IMR-90 (cell line): Measurements from ENCODE around the gene TBCK. TPM values are rescaled to one million over a fixed set of nuclear protein-coding genes. Genes with fewer than 3 reads are reported as not detected.

ENCODE experiments used
- ATAC-seq: fragments of 200-7000 bp; cut with Tn5 transposase; 2 replicates; pipeline ENCODE4 v1.9.1; 2020; ENCODE audit warnings: low read depth, mild to moderate bottlenecking, moderate library complexity
- BruUV-seq: library from RNA; stranded (reverse); fragments of 400-500 nt; replicated peaks from 2 replicates; lab custom pipeline; 2021; lab: Mats Ljungman, UMichigan
- CTCF ChIA-PET: fragments of 300-600 bp; formaldehyde crosslinking; extraction: SDS; loops from one replicate; lab custom pipeline; 2021; ENCODE audit warnings: antibody characterized with exemption; lab: Yijun Ruan, JAX
- POLR2A ChIA-PET: fragments of 300-600 bp; sonication (Branson Sonifier 250); formaldehyde crosslinking; loops from one replicate; lab custom pipeline; 2022; ENCODE audit warnings: antibody characterized with exemption; ENCODE audit not compliant: unreplicated experiment; lab: Charles Lee
- DNase-seq: peaks from one replicate; pipeline ENCODE4 v3.0.0; 2013
- H2AFZ ChIP-seq: replicated peaks from 2 replicates; pipeline ENCODE3; 2013; ENCODE audit warnings: low read length, mild to moderate bottlenecking; ENCODE audit not compliant: poor library complexity
- H2AK5ac ChIP-seq: 2 replicates; pipeline ENCODE4 v1.6.1; 2013; ENCODE audit warnings: low read depth, low read length, inconsistent platforms
- H2AK9ac ChIP-seq: replicated peaks from 2 replicates; pipeline ENCODE3; 2013; ENCODE audit warnings: mild to moderate bottlenecking, low read depth, low read length, moderate library complexity; ENCODE audit not compliant: poor library complexity
- H2BK120ac ChIP-seq: 2 replicates; pipeline ENCODE4 v1.6.1; 2013; ENCODE audit warnings: low read depth, low read length, inconsistent platforms
- H2BK15ac ChIP-seq: 3 replicates; pipeline ENCODE4 v1.6.1; 2013; ENCODE audit warnings: low read depth, low read length, inconsistent platforms
- H2BK20ac ChIP-seq: 2 replicates; pipeline ENCODE4 v1.6.1; 2013; ENCODE audit warnings: low read depth, mild to moderate bottlenecking, inconsistent platforms, low read length, moderate library complexity
- H2BK5ac ChIP-seq: 2 replicates; pipeline ENCODE4 v1.6.1; 2013; ENCODE audit warnings: mild to moderate bottlenecking, low read depth, low read length, inconsistent platforms; ENCODE audit not compliant: poor library complexity, severe bottlenecking
- H3K14ac ChIP-seq: replicated peaks from 2 replicates; pipeline ENCODE4 v1.6.1; 2013; ENCODE audit warnings: low read depth, low read length, inconsistent platforms
- H3K18ac ChIP-seq: 2 replicates; pipeline ENCODE4 v1.6.1; 2013; ENCODE audit warnings: low read depth, low read length, control low read depth
- H3K23ac ChIP-seq: 2 replicates; pipeline ENCODE4 v1.6.1; 2013; ENCODE audit warnings: low read depth, low read length, inconsistent platforms
- H3K27ac ChIP-seq: 2 replicates; pipeline ENCODE4 v1.5.1; 2013; ENCODE audit warnings: mild to moderate bottlenecking, control low read depth, low read length; ENCODE audit not compliant: insufficient read depth
- H3K27me3 ChIP-seq: 2 replicates; pipeline ENCODE4 v1.6.1; 2013; ENCODE audit warnings: low read length; ENCODE audit not compliant: control insufficient read depth, insufficient read depth
- H3K36me3 ChIP-seq: 2 replicates; pipeline ENCODE4 v1.6.1; 2013; ENCODE audit warnings: low read length, mixed read lengths; ENCODE audit not compliant: control insufficient read depth, insufficient read depth
- H3K4ac ChIP-seq: 2 replicates; pipeline ENCODE4 v1.6.1; 2013; ENCODE audit warnings: low read depth, low read length, inconsistent platforms
- H3K4me1 ChIP-seq: 2 replicates; pipeline ENCODE4 v1.6.1; 2013; ENCODE audit warnings: low read length, mixed read lengths; ENCODE audit not compliant: control insufficient read depth, insufficient read depth
- H3K4me2 ChIP-seq: 2 replicates; pipeline ENCODE4 v1.6.1; 2013; ENCODE audit warnings: low read depth, mild to moderate bottlenecking, control low read depth, low read length, moderate library complexity
- H3K4me3 ChIP-seq: 2 replicates; pipeline ENCODE4 v1.5.1; 2013; ENCODE audit warnings: low read depth, mild to moderate bottlenecking, control low read depth, low read length, moderate library complexity; ENCODE audit not compliant: insufficient read depth
- H3K56ac ChIP-seq: 2 replicates; pipeline ENCODE4 v1.6.1; 2013; ENCODE audit warnings: low read length, inconsistent platforms; ENCODE audit not compliant: insufficient read depth; ENCODE audit errors: extremely low read depth
- H3K79me1 ChIP-seq, 2 experiments: 2 replicates each; pipeline ENCODE4 v1.6.1; 2013; ENCODE audit warnings: low read length in 2 of 2, inconsistent platforms in 1 of 2, low read depth in 1 of 2
- H3K9ac ChIP-seq: 2 replicates; pipeline ENCODE4 v1.6.1; 2013; ENCODE audit warnings: low read depth, low read length, control low read depth
- H3K9me1 ChIP-seq: 2 replicates; pipeline ENCODE4 v1.6.1; 2013; ENCODE audit warnings: low read length, inconsistent platforms; ENCODE audit not compliant: insufficient read depth
- H3K9me3 ChIP-seq: 2 replicates; pipeline ENCODE4 v1.6.1; 2013; ENCODE audit warnings: low read length; ENCODE audit not compliant: control insufficient read depth, insufficient read depth
- H4K20me1 ChIP-seq: 2 replicates; pipeline ENCODE4 v1.6.1; 2013; ENCODE audit warnings: low read length, inconsistent platforms; ENCODE audit not compliant: insufficient read depth
- H4K5ac ChIP-seq: 2 replicates; pipeline ENCODE4 v1.6.1; 2013; ENCODE audit warnings: mild to moderate bottlenecking, low read depth, low read length, control low read depth
- H4K8ac ChIP-seq, 2 experiments: 2 replicates each; pipeline ENCODE4 v1.6.1; 2013; ENCODE audit warnings: low read depth in 2 of 2, low read length in 2 of 2, control low read depth in 1 of 2, inconsistent platforms in 1 of 2
- H4K91ac ChIP-seq: 2 replicates; pipeline ENCODE4 v1.6.1; 2013; ENCODE audit warnings: low read depth, low read length, inconsistent platforms; ENCODE audit not compliant: insufficient read depth
- BHLHE40 ChIP-seq: fragments of 150-350 bp; IDR thresholded peaks from 2 replicates; pipeline ENCODE4 v1.6.1; 2016; ENCODE audit warnings: mild to moderate bottlenecking, low read depth, low read length
- CEBPB ChIP-seq: IDR thresholded peaks from 2 replicates; pipeline ENCODE4 v1.6.1; 2012; ENCODE audit warnings: low read depth, low read length, improper control_type of control experiment
- CHD1 ChIP-seq: IDR thresholded peaks from 2 replicates; pipeline ENCODE4 v1.6.1; 2012; ENCODE audit warnings: low read depth, low read length, improper control_type of control experiment
- FOS ChIP-seq: fragments of 150-350 bp; IDR thresholded peaks from 2 replicates; pipeline ENCODE4 v1.6.1; 2016; ENCODE audit warnings: low read depth, low read length
- MAFK ChIP-seq: IDR thresholded peaks from 2 replicates; pipeline ENCODE4 v1.6.1; 2012; ENCODE audit warnings: low read depth, low read length, improper control_type of control experiment
- MAZ ChIP-seq: IDR thresholded peaks from 2 replicates; pipeline ENCODE4 v1.6.1; 2012; ENCODE audit warnings: low read depth, mild to moderate bottlenecking, low read length, improper control_type of control experiment, moderate library complexity, borderline replicate concordance
- MXI1 ChIP-seq: IDR thresholded peaks from 2 replicates; pipeline ENCODE4 v1.6.1; 2012; ENCODE audit warnings: low read depth, mild to moderate bottlenecking, low read length, moderate library complexity, borderline replicate concordance
- NFE2L2 ChIP-seq: fragments of 150-350 bp; IDR thresholded peaks from 2 replicates; pipeline ENCODE4 v1.6.1; 2016; ENCODE audit warnings: low read depth, mild to moderate bottlenecking, low read length
- POLR2A ChIP-seq: IDR thresholded peaks from 2 replicates; pipeline ENCODE4 v1.6.1; 2012; ENCODE audit warnings: mild to moderate bottlenecking, low read depth, low read length
- RAD21 ChIP-seq: IDR thresholded peaks from 2 replicates; pipeline ENCODE4 v1.6.1; 2012; ENCODE audit warnings: low read length, improper control_type of control experiment
- RCOR1 ChIP-seq: IDR thresholded peaks from 2 replicates; pipeline ENCODE4 v1.6.1; 2012; ENCODE audit warnings: mild to moderate bottlenecking, low read length, improper control_type of control experiment; ENCODE audit not compliant: insufficient replicate concordance
- RFX5 ChIP-seq: IDR thresholded peaks from 2 replicates; pipeline ENCODE4 v1.8.0; 2012; ENCODE audit warnings: low read depth, mild to moderate bottlenecking, low read length, moderate library complexity
- WGBS, 2 experiments: methylation state at CpG; one replicate each; pipeline versions ENCODE4 v1.1.5 to v1.1.7; 2013; ENCODE audit warnings: missing lambda C conversion rate in 2 of 2; ENCODE audit not compliant: insufficient read length in 1 of 2; ENCODE audit errors: extremely low coverage in 2 of 2; 5-methylcytosine and 5-hydroxymethylcytosine counted together
- dilution Hi-C: fragments of 300-500 bp; cut with HindIII; formaldehyde crosslinking; loops from one replicate; pipeline ENCODE4 v1.14.3; 2018; ENCODE audit warnings: low sequenced_read_pairs; ENCODE audit not compliant: unreplicated experiment
- in situ Hi-C: fragments of 300-500 bp; cut with MboI; formaldehyde crosslinking; loops from 3 replicates; pipeline ENCODE4 v1.14.3; 2019; ENCODE audit warnings: low sequenced_read_pairs, inconsistent platforms, mixed read lengths
- intact Hi-C: fragments of 100-400 bp; cut with micrococcal nuclease; formaldehyde crosslinking; loops from 2 replicates; pipeline ENCODE4 v1.10.0; 2022
- polyA plus RNA-seq, 3 experiments: library from polyadenylated mRNA; depleted of rRNA; stranded (reverse); fragments of >200 nt; gene quantifications; 2 replicates each; pipeline ENCODE4 v1.2.3, GENCODE V29; 2012; ENCODE audit warnings: low replicate concordance in 1 of 3
- total RNA-seq: library from RNA; depleted of rRNA; stranded (reverse); fragments of >200 nt; gene quantifications from 2 replicates; pipeline ENCODE4 v1.2.3, GENCODE V29; 2012
- TF ChIP-seq, protein P1 (sequence below): fragments of 150-350 bp; IDR thresholded peaks from 2 replicates; pipeline ENCODE4 v1.6.1; 2016; ENCODE audit warnings: low read depth, mild to moderate bottlenecking, low read length, moderate library complexity, borderline replicate concordance
- TF ChIP-seq, protein P2 (sequence below): fragments of 150-350 bp; IDR thresholded peaks from 2 replicates; pipeline ENCODE4 v1.6.1; 2017; ENCODE audit warnings: mild to moderate bottlenecking, antibody characterized with exemption, low read length, low read depth
- TF ChIP-seq, protein P3 (sequence below): conservative IDR thresholded peaks from 2 replicates; pipeline ENCODE4 v1.5.1; 2012; ENCODE audit warnings: mild to moderate bottlenecking, low read depth, low read length, improper control_type of control experiment

Gene TBCK
- total and polyA plus RNA-seq, 2 of the 4 experiments (the other 2 are of a cell fraction) = 10.7 to 29.9 TPM

DNA sequence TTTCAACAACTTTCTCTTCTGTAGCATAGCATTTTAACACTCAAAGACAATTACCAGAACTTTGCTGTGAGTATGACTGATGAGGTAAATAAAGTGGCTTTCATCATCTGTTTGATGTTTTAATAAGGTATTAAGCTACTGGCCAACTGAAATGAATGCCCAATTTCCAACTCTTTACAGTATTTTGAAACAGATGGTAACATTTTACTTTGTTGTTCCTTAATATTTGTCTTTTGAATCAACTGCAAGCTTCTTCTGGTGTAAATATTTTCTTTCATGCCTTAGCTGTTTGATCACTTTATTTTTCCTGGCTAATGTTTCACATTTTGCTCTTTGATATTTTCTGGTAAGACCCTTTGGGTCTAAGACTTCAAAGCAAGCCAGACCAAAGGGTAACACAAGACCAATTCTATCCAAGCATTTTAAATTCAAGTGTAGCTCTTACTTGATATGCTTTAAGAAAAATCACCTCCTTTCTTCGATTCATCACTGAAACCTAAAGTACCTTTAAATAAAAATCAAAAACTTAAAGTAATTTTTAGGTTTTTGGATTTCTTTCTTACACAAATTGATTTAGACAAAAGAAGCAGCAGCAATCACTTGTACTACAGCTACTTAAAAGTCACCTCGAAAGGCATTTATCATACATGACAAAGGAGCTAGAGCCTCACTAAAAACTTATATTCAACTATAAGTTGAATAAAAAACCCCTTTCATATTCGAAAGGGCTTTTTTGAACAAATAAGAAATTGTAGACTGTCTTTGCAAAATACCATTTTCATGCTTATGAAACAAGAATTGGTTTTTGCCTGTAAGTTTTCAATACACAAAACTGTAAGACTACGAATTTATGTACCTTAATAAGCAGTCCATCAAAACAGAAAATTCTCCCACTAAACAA, 57.6 kb downstream of the TBCK start:
- DNase-seq (peak; percentile 7), ATAC-seq (peak; percentile 54)
- no TSS peak for BruUV-seq
- intact Hi-C loops = no loop called here
- Histone ChIP-seq H3K4me3 (no peak overlapping the region), H3K36me3 (peaks cover 4% of the 10 kb centered on the region; the same call in 1 of the 2 replicates), H4K20me1 (no peaks in the 10 kb centered on the region), H3K23ac (no peak overlapping the region), H2AFZ (no peak overlapping the region), H2BK120ac (no peak overlapping the region), H3K56ac (no peak overlapping the region), H3K4ac (no peak overlapping the region), H4K8ac (no peak overlapping the region), H3K9me3 (no peaks in the 10 kb centered on the region), H4K91ac (no peak overlapping the region), H3K14ac (no peak overlapping the region), H3K9ac (no peak overlapping the region), H3K79me1 (no peaks in the 10 kb centered on the region), H4K5ac (no peak overlapping the region), H2BK5ac (peak overlapping the region; percentile 39), H2BK15ac (no peak overlapping the region), H3K27me3 (no peaks in the 10 kb centered on the region), H3K27ac (no peak overlapping the region), H2BK20ac (no peak overlapping the region), H3K4me1 (no peaks in the 10 kb centered on the region), H3K9me1 (peaks cover 3% of the 10 kb centered on the region; the same call in 1 of the 2 replicates), H3K4me2 (no peak overlapping the region), H3K18ac (no peak overlapping the region; the same call in 1 of the 2 replicates), H2AK5ac (no peak overlapping the region), H2AK9ac (no peak overlapping the region)
- no CpG with 5 or more reads among the region's 4 CpGs for WGBS, 2 experiments
- in situ Hi-C loops = no loop called here
- dilution Hi-C loops = no loop called here
- ChIA-PET POLR2A (no interaction called here), CTCF (interaction anchor here (0.8 kb wide), 1 partner anchor 26 kb away, joined by 3 read pairs; no protein-coding TSS in a partner anchor)
- TF ChIP-seq CHD1 (no peak), BHLHE40 (no peak), CEBPB (no peak), MAZ (no peak), NFE2L2 (no peak), MXI1 (no peak), RFX5 (no peak), MAFK (no peak), RAD21 (no peak), POLR2A (no peak), FOS (no peak), RCOR1 (no peak)
- TF ChIP-seq, protein P1, sequence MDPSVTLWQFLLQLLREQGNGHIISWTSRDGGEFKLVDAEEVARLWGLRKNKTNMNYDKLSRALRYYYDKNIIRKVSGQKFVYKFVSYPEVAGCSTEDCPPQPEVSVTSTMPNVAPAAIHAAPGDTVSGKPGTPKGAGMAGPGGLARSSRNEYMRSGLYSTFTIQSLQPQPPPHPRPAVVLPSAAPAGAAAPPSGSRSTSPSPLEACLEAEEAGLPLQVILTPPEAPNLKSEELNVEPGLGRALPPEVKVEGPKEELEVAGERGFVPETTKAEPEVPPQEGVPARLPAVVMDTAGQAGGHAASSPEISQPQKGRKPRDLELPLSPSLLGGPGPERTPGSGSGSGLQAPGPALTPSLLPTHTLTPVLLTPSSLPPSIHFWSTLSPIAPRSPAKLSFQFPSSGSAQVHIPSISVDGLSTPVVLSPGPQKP = no peak
- TF ChIP-seq, protein P2, sequence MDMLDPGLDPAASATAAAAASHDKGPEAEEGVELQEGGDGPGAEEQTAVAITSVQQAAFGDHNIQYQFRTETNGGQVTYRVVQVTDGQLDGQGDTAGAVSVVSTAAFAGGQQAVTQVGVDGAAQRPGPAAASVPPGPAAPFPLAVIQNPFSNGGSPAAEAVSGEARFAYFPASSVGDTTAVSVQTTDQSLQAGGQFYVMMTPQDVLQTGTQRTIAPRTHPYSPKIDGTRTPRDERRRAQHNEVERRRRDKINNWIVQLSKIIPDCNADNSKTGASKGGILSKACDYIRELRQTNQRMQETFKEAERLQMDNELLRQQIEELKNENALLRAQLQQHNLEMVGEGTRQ = no peak
- TF ChIP-seq, protein P3, sequence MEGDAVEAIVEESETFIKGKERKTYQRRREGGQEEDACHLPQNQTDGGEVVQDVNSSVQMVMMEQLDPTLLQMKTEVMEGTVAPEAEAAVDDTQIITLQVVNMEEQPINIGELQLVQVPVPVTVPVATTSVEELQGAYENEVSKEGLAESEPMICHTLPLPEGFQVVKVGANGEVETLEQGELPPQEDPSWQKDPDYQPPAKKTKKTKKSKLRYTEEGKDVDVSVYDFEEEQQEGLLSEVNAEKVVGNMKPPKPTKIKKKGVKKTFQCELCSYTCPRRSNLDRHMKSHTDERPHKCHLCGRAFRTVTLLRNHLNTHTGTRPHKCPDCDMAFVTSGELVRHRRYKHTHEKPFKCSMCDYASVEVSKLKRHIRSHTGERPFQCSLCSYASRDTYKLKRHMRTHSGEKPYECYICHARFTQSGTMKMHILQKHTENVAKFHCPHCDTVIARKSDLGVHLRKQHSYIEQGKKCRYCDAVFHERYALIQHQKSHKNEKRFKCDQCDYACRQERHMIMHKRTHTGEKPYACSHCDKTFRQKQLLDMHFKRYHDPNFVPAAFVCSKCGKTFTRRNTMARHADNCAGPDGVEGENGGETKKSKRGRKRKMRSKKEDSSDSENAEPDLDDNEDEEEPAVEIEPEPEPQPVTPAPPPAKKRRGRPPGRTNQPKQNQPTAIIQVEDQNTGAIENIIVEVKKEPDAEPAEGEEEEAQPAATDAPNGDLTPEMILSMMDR = no peak
